Renal pelvis (tissue), 12 donors: ENCODE results near the gene FANCF. TPM values are rescaled to one million over a fixed set of nuclear protein-coding genes. Genes with fewer than 3 reads are reported as not detected.
"Not testable (repeated sequence)": the region's sequence is repeated elsewhere in the genome, so short reads cannot be mapped to it uniquely, and the experiment has no call there.

Experiments
- DNase-seq: peaks from one replicate; pipeline ENCODE4 v3.0.0-alpha.2; 2013
- long read RNA-seq, 16 experiments: transcript quantifications; one replicate each; lab custom pipeline, GENCODE V29; 2026
- polyA plus RNA-seq, 3 donors: library from polyadenylated mRNA; unstranded; fragments of 120-200 nt; gene quantifications; one replicate each; pipeline ENCODE4 v1.2.1, GENCODE V29; 2013; ENCODE audit not compliant: insufficient read length in 3 of 3

FANCF gene, protein sequence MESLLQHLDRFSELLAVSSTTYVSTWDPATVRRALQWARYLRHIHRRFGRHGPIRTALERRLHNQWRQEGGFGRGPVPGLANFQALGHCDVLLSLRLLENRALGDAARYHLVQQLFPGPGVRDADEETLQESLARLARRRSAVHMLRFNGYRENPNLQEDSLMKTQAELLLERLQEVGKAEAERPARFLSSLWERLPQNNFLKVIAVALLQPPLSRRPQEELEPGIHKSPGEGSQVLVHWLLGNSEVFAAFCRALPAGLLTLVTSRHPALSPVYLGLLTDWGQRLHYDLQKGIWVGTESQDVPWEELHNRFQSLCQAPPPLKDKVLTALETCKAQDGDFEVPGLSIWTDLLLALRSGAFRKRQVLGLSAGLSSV
- polyA plus RNA-seq = 10 to 100 TPM; 18.2 to 20.4 (median 18.5) TPM
- long read RNA-seq, donor 1, transcript FANCF-201 (1 exons, 2,952 nt) = major isoform, 24 of 24 reads
- long read RNA-seq, donor 1, partial matches to known transcripts = 0 of 24 reads
- long read RNA-seq, donor 1, other reads (novel, unspliced or antisense) = 0 of 24 reads
- long read RNA-seq, donor 2, transcript FANCF-201 (1 exons, 2,952 nt) = major isoform, 29 of 29 reads
- long read RNA-seq, donor 2, partial matches to known transcripts = 0 of 29 reads
- long read RNA-seq, donor 2, other reads (novel, unspliced or antisense) = 0 of 29 reads
- long read RNA-seq, donor 3, transcript FANCF-201 (1 exons, 2,952 nt) = major isoform, 30 of 30 reads
- long read RNA-seq, donor 3, partial matches to known transcripts = 0 of 30 reads
- long read RNA-seq, donor 3, other reads (novel, unspliced or antisense) = 0 of 30 reads
- long read RNA-seq, donor 4, transcript FANCF-201 (1 exons, 2,952 nt) = major isoform, 19 of 19 reads
- long read RNA-seq, donor 4, partial matches to known transcripts = 0 of 19 reads
- long read RNA-seq, donor 4, other reads (novel, unspliced or antisense) = 0 of 19 reads
- long read RNA-seq, donor 5, transcript FANCF-201 (1 exons, 2,952 nt) = major isoform, 13 of 13 reads
- long read RNA-seq, donor 5, partial matches to known transcripts = 0 of 13 reads
- long read RNA-seq, donor 5, other reads (novel, unspliced or antisense) = 0 of 13 reads
- long read RNA-seq, donor 6, transcript FANCF-201 (1 exons, 2,952 nt) = major isoform, 25 of 25 reads
- long read RNA-seq, donor 6, partial matches to known transcripts = 0 of 25 reads
- long read RNA-seq, donor 6, other reads (novel, unspliced or antisense) = 0 of 25 reads
- long read RNA-seq, donor 7, transcript FANCF-201 (1 exons, 2,952 nt) = major isoform, 32 of 32 reads
- long read RNA-seq, donor 7, partial matches to known transcripts = 0 of 32 reads
- long read RNA-seq, donor 7, other reads (novel, unspliced or antisense) = 0 of 32 reads
- long read RNA-seq, donor 8, transcript FANCF-201 (1 exons, 2,952 nt) = major isoform, 7 of 7 reads
- long read RNA-seq, donor 8, partial matches to known transcripts = 0 of 7 reads
- long read RNA-seq, donor 8, other reads (novel, unspliced or antisense) = 0 of 7 reads
- long read RNA-seq, donor 9, transcript FANCF-201 (1 exons, 2,952 nt) = major isoform, 40 of 40 reads
- long read RNA-seq, donor 9, partial matches to known transcripts = 0 of 40 reads
- long read RNA-seq, donor 9, other reads (novel, unspliced or antisense) = 0 of 40 reads
- long read RNA-seq, donor 10, transcript FANCF-201 (1 exons, 2,952 nt) = major isoform, 24 of 24 reads
- long read RNA-seq, donor 10, partial matches to known transcripts = 0 of 24 reads
- long read RNA-seq, donor 10, other reads (novel, unspliced or antisense) = 0 of 24 reads
- long read RNA-seq, donor 11, transcript FANCF-201 (1 exons, 2,952 nt) = major isoform, 14 of 14 reads
- long read RNA-seq, donor 11, partial matches to known transcripts = 0 of 14 reads
- long read RNA-seq, donor 11, other reads (novel, unspliced or antisense) = 0 of 14 reads
- long read RNA-seq, donor 12, transcript FANCF-201 (1 exons, 2,952 nt) = major isoform, 34 of 34 reads
- long read RNA-seq, donor 12, partial matches to known transcripts = 0 of 34 reads
- long read RNA-seq, donor 12, other reads (novel, unspliced or antisense) = 0 of 34 reads
- long read RNA-seq, donor 13, transcript FANCF-201 (1 exons, 2,952 nt) = major isoform, 20 of 20 reads
- long read RNA-seq, donor 13, partial matches to known transcripts = 0 of 20 reads
- long read RNA-seq, donor 13, other reads (novel, unspliced or antisense) = 0 of 20 reads
- long read RNA-seq, donor 14 = 0 reads
- long read RNA-seq, donor 15, transcript FANCF-201 (1 exons, 2,952 nt) = major isoform, 32 of 32 reads
- long read RNA-seq, donor 15, partial matches to known transcripts = 0 of 32 reads
- long read RNA-seq, donor 15, other reads (novel, unspliced or antisense) = 0 of 32 reads
- long read RNA-seq, donor 16, transcript FANCF-201 (1 exons, 2,952 nt) = major isoform, 40 of 40 reads
- long read RNA-seq, donor 16, partial matches to known transcripts = 0 of 40 reads
- long read RNA-seq, donor 16, other reads (novel, unspliced or antisense) = 0 of 40 reads

DNA sequence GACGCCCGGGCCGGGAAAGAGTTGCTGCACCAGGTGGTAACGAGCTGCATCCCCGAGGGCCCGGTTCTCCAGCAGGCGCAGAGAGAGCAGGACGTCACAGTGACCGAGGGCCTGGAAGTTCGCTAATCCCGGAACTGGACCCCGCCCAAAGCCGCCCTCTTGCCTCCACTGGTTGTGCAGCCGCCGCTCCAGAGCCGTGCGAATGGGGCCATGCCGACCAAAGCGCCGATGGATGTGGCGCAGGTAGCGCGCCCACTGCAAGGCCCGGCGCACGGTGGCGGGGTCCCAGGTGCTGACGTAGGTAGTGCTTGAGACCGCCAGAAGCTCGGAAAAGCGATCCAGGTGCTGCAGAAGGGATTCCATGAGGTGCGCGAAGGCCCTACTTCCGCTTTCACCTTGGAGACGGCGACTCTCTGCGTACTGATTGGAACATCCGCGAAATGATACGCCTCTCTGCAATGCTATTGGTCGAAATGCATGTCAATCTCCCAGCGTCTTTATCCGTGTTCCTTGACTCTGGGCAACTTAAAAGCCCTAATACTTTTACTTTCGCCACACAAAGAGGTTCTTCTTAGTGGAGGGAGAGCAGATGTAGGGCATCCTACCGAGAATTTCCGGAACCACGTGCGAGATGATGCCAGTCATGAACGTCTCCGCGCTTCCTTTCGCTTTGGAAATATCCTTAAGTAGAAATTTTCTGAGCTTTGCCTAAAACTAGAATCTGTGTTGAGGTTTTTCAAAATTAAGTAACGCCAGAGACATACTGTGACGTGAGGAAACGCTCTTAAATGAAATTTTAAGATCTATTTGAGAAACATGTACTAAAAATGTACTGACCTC is at the start of gene FANCF:
Gene FANCF, minus strand, starts transcription at position 376 of the 840 bp plus-strand sequence. Its CDS starts 13 bp downstream, at position 363.
- peak; percentile 99 for DNase-seq

DNA sequence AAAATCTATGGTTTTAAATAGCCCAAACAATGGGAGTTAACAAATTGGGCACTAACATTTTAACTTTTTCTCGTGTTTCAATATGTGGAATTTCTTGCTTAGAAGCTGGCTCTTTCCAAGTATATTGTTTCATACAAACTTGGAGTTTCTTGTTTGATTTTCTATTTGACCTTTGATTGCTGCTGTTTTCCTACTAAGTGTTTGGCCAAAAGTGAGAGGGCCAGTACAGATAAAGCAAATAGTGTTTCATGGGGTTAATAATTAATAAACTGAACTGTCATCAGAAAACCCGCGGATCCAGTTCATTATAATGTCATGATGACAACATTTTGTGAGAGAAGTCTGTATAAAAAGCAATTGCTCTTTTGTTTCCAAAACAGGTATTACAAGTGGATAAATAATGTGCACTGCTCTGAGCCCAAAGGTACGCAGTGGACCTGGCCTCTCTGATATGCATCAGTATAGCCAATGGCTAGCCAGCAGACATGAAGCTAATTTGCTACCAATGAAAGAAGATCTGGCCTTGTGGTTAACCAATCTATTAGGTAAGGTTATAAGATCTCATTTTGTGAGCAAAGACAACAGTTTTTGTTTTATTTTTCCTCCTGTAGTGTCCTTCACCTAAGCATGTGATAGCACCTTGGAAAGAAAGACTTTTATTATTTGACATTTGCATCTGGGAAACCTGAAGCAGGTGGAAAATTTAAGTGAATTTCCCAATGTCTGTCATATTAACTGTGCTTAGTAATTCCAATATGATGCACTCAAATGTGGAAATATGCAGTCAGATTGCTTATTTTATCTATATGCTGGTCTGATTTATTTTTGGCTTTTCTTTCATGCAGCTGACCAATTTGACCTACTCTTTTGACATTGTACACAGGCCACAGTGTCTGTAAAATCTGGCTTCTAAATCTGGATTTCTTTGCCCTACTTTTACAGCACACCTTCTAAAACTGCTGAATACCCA is 49.1 kb upstream of the FANCF start:
- no peak for DNase-seq

DNA sequence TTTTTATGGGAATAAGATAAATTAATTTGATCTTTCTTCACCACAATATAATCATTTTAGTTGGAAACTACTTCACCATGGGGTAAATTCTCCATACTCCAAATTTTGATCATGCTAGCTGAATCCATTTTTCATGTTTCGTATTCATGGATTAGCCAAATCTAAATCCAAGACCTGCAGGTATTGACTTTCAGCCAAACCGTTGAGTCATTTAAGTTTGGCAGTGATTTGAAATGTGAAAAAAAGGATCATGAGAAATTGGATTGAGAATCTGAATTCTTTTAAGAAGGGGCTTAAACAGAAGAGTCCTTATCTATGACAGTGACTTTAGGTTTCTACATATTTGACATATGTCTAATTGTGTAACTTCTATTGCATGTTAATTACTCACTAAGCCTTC is 46.1 kb upstream of the FANCF start:
- DNase-seq = no peak

DNA sequence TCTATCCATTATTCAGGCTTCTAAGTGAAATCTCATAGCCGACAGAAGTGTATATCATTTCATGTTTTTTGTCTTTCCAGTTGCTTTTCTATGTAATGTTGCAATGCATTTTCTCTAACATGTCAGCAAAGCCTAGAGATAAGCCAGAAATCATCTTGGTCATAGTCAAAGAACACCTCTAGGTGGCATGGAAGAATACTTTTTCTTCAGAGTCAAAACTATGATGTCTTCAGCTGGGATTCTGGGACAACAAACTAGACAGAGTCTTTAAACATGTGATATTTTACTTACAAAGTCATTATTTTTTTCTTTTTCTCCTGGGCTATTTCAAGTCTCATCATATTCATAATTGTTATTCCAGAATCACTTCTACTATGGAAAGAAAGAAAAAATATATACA is 45.2 kb upstream of the FANCF start:
- DNase-seq = no peak

DNA sequence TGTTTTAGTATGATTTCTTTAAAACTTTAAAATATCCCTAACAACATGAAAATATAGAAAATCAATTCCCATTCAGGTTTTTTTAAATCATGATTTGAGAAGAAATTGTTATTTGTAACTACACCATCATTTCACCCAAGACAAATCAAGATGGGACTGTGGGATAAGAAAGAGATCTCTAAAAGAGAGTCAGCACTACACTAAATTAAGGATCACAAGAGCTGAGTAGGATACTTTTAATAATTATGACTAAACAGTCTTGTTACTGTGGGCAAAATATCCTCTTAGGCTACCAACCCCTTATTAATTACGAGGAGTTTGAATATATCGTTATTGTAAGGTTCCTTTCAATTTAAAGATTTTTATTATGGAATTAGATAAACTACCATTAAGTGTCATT is 43.7 kb upstream of the FANCF start:
- no peak for DNase-seq

DNA sequence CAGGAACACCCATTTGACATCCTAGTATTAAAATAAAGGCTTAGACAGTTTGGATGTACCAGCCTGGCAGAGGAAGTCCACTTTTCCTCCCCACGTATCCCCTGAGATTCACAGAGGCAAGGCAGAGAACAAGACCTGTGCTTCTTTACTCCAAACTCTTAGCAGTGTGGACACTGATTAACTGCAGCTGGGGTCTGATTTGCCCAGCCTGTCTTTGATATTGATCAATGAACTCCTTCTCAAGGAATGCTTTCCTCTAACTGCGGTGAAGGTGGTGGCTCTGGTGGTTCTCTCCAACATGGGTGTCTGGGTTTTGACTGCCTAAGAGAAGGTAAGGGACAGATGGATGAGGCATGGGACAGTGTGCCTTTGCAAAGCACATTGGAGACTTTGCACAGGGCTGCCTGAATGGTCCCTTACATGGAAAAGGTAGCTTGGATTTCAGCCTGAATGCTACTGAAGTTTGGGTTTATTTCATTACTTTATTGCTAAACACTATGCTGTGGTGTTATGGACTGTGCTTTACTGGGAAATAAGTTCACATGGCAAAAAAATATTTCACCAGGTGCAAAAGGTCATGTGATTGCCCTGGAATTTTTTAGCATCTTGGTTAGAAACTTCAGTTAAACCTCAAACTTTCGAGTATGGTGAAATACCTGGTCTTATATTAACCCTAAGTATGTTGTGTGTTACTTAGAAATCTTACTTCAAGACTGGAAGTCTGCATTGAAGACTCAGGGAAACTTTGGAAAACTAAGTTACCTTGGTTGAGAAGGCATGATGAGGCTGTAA is 42.6 kb upstream of the FANCF start:
- DNase-seq = no peak

DNA sequence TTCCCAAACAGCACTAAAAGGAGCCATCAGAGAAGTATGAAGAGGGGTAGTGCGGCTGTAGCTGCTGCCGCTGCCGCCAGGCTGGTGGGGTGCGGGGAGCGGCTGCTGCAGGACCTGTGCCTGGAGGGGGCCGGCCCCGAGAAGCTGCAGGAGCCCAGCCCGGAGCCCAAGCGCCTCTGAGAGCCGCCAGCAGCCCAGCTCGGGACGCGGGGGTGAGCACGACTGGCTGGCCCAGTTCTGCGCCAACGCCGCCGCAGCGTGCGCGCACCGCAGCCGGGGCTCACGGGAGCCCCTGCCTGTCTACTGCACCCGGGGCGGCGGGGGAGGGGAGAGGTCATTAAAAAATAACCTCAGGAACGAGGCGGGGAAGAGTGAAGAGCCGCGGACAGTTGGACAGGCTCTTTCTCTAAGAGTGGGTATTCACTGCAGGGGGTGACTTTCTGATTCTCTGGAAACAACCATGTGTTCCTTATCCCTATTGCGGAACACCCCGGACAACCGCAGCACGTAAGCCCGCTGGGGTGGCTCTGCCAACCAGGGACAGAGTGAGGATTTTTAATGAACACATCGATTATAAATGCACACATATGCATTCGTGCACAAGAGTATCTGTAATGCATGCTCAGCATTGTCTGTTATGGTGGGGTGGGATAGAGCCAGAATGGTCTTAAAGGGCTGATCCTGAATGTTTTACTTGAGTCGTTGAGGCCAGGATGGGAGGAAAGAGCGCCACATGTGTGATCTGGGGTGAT is 41.2 kb upstream of the FANCF start:
- DNase-seq = no peak

DNA sequence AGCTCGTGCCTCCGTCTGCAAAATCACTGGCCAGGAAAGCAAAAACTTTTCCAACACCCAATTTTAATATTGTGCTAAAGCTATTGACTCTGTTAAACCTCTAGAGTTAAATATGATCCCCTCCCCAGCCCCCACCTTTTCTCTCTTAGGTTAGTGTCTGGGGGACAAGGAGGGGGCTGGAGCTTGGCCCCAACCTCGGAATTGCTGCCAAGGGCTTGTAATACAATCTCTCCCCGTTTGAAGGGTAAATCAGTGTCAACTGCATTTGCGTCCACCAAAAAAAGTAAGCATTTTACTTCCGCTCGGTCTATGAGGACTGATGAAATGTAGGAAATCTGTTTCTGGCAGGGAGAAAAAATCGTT is 40.7 kb upstream of the FANCF start, which contains the start of gene GAS2:
Gene GAS2, plus strand, starts transcription at position 287 of the 363 bp plus-strand sequence. CDS start 8,259 bp downstream, outside the sequence.
- no peak for DNase-seq

DNA sequence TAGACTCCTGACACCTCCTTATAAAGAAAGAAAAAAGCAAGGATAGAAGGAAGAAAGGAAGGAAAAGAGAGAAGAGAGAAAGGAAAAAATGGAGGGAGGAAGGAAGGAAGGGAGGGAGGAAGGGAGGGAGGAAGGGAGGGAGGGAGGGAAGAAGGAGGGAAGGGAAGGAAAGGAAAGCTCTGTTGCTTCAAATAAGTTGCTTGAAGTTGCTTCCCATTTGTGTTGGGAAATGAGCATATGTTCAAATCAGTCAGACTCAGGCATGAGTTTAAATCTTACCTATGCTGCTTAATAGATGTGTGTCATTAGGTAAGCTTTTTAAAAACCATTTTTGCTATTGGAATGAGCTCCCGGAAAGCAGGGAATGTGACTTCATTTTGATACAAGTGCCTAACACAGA is 34.2 kb upstream of the FANCF start:
- no peak for DNase-seq

DNA sequence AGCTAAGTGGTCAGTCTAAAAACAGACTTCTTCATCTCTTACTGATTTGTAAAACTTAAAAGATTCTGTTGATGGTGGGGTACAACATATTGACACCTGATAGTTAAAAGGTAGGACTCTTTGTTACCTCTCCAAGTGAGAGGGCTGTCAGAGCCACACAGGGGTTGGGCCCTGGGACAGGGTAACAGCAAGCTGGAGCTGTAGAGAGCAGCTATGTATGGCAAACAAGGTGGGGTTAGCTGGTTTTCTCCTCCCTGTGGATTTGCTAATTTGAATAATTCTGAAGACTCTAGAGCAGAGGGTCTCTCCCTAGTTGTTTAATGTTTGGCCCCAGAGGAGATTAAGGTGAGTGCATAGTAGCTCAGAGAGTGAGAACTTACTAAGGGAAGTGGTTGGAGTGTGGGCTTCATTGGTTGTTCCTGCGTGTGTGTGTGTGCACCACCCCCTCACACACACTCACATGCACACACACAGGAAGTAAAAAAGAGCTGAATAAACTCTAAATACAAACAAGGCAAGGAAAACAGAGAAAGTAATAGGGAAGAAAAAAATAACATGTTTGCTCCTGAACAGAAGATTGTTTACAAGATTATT is 31.6 kb upstream of the FANCF start:
- no peak for DNase-seq

DNA sequence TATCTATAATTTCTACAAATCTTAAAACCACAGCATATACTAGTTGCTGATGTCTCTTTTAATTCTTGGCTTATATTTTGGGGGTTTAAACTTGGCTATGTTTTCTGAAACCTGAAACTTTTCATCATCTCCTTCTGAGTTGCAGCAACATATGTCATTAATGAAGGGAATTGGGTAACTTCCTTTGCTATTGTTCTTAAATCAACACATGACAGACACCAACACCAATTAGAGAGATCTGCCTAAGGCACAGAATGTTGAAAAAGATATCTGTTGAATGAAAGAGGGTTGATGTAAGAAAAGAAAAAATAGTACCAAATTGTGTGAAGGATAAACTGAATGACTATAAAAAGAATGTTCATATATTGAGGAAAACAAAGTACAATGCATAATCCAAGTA is 30.5 kb upstream of the FANCF start:
- DNase-seq = no peak

DNA sequence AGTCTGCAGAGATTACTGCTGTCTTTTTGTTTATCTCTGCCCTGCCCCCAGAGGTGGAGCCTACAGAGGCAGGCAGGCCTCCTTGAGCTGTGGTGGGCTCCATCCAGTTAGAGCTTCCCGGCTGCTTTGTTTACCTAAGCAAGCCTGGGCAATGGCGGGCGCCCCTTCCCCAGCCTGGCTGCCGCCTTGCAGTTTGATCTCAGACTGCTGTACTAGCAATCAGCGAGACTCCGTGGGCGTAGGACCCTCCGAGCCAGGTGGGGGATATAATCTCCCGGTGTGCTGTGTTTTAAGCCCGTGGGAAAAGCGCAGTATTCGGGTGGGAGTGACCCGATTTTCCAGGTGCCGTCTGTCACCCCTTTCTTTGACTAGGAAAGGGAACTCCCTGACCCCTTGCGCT is 26.7 kb upstream of the FANCF start:
- DNase-seq = not testable (repeated sequence)

DNA sequence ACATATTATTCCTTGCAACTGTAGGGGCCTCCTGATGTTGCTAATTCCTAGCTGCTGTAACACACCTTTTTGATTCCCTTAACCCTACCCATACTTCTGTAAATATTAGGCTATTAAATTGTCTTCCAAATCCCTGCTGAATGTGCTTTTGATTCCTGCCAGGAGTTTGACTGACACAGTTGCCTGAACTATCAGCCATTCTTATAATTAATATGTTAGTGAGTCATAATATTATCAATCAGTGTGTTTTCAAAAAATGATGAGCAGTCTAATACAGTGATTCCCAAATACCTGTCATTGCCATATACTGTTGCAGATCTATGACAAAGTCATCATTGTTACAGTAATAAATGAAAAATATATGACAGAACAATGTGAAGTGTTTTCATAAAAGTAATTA is 15.9 kb upstream of the FANCF start:
- no peak for DNase-seq

DNA sequence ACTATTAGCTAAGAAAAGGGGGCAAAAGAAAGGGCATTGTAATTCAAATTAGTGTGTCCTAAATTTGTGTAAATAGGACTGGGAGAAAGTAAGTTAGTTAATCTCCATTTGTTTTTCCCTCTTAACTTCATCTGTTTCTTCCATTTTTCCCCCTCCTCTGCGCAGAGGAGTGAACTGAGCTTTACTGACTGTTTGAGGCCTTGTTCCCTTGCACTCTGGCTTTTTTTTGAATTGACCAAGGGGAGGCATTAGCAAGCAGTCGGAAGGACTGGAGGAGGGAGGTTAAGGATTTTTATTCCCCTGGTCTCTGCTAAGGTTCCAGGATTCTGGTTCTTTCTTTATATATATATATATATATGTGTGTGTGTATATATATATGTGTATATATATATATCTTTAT is 15.2 kb upstream of the FANCF start:
- no peak for DNase-seq

DNA sequence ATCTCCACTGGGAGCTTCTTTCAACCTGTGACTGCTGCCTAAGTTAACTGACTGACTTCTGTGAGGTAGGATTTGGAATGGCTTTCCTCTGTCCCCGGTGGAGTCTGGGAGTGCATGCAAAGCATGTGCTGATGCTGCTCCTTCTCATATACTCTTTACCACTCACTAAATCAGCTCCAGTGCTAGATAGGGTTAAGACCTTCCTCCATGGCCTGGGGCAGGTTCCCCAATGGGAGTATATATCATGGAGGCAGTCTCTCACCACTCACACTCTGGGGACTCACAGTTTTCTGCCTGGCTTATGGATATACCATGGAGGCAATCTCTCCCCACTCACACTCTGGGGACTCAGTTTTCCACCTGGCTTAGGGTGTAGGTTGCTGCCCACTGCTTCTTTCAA is 10.1 kb upstream of the FANCF start:
- DNase-seq = no peak
